Sigmoid colon (tissue), 4 donors: ENCODE data around the gene APLNR.

Experiments used
- CTCF ChIP-seq, 4 experiments: fragments of 450-650 bp in 3 of 4; fragments of 200-600 bp in 1 of 4; IDR thresholded peaks; one replicate each; pipeline ENCODE4 v1.5.1; 2016 to 2019; ENCODE audit warnings: antibody characterized with exemption in 4 of 4, mild to moderate bottlenecking in 3 of 4, moderate library complexity in 2 of 4
- EP300 ChIP-seq, 4 donors: sonication (generic); formaldehyde crosslinking; IDR thresholded peaks; one replicate each; pipeline ENCODE4 v1.6.1; 2017; ENCODE audit warnings: antibody characterized with exemption in 4 of 4
- POLR2A ChIP-seq, 2 donors: fragments of 450-650 bp; IDR thresholded peaks; one replicate each; pipeline ENCODE4 v1.6.1; 2016; ENCODE audit warnings: antibody characterized with exemption in 2 of 2, mild to moderate bottlenecking in 2 of 2, moderate library complexity in 2 of 2

GRCh38 chr11:57240007-57240406, 3.0 kb upstream of the APLNR start:
- no peak for TF ChIP-seq CTCF (IDR thresholded peaks at IDR 0.05)
- no peak for TF ChIP-seq POLR2A (IDR thresholded peaks at IDR 0.05)
- no peak for TF ChIP-seq EP300 (IDR thresholded peaks at IDR 0.05)
